T-cell (primary cell): ENCODE data around the gene NLRP6. TPM values are rescaled to one million over a fixed set of nuclear protein-coding genes. Genes with fewer than 3 reads are reported as not detected.
A peak's percentile ranks its signal among the peaks of the same experiment; 100 is the strongest.

Experiments
- ATAC-seq, 4 experiments: fragments of 200-7000 bp in 3 of 4; fragments of 150-1000 bp in 1 of 4; cut with Tn5 transposase; replicated peaks in 1 of 4; 1 replicate in 3 of 4; 2 replicates in 1 of 4; pipeline ENCODE4 v1.10.0; 2021; ENCODE audit warnings: moderate library complexity in 3 of 4, mild to moderate bottlenecking in 2 of 4, moderate number of reproducible peaks in 1 of 4
- CTCF ChIA-PET, 2 donors: fragments of 300-600 bp; sonication (Branson Sonifier 250); formaldehyde crosslinking; loops; one replicate each; lab custom pipeline; 2022; ENCODE audit warnings: antibody characterized with exemption in 2 of 2; lab: Charles Lee
- POLR2A ChIA-PET, 2 donors: fragments of 300-600 bp; sonication (Branson Sonifier 250); formaldehyde crosslinking; loops; one replicate each; lab custom pipeline; 2022; ENCODE audit warnings: antibody characterized with exemption in 2 of 2; lab: Charles Lee
- DNase-seq, 35 experiments: peaks; one replicate each; pipeline versions ENCODE4 v3.0.0 to v3.0.0-alpha.2; 2013 to 2023
- H3K27ac ChIP-seq: one replicate; pipeline ENCODE4 v1.5.1; 2013; ENCODE audit warnings: low read length
- H3K27me3 ChIP-seq, 2 experiments: replicated peaks in 1 of 2; 1 replicate in 1 of 2; 2 replicates in 1 of 2; pipeline versions ENCODE4 v1.6.1 to v1.7.0; 2013; ENCODE audit warnings: low read length in 1 of 2, mixed read lengths in 1 of 2; ENCODE audit not compliant: control insufficient read depth in 2 of 2, insufficient read depth in 2 of 2; ENCODE audit errors: extremely low read depth in 1 of 2
- H3K36me3 ChIP-seq, 2 donors: 1 replicate in 1 of 2; 2 replicates in 1 of 2; pipeline versions ENCODE4 v1.6.1 to v1.7.0; 2013; ENCODE audit warnings: low read length in 1 of 2; ENCODE audit not compliant: control insufficient read depth in 2 of 2, insufficient read depth in 1 of 2; ENCODE audit errors: extremely low read depth in 1 of 2
- H3K4me1 ChIP-seq, 2 experiments: 1 replicate in 1 of 2; 2 replicates in 1 of 2; pipeline versions ENCODE4 v1.6.1 to v1.7.0; 2013; ENCODE audit warnings: low read length in 2 of 2, mixed read lengths in 1 of 2; ENCODE audit not compliant: insufficient read depth in 2 of 2, control insufficient read depth in 1 of 2; ENCODE audit errors: extremely low read depth in 1 of 2
- H3K4me3 ChIP-seq, 2 donors: 1 replicate in 1 of 2; 2 replicates in 1 of 2; pipeline versions ENCODE4 v1.5.1 to v1.7.0; 2013; ENCODE audit warnings: mild to moderate bottlenecking in 2 of 2, low read length in 1 of 2, moderate library complexity in 1 of 2; ENCODE audit not compliant: control insufficient read depth in 1 of 2; ENCODE audit errors: extremely low read depth in 1 of 2
- H3K9me3 ChIP-seq: 2 replicates; pipeline ENCODE4 v1.7.0; 2013
- H3K27ac Mint-ChIP-seq, 2 donors: one replicate each; pipeline ENCODE4 v1.8.0; 2020 to 2021; ENCODE audit warnings: mild to moderate bottlenecking in 2 of 2, mixed read lengths in 2 of 2
- H3K27me3 Mint-ChIP-seq, 2 donors: one replicate each; pipeline ENCODE4 v1.8.0; 2021 to 2022; ENCODE audit warnings: mixed read lengths in 2 of 2
- H3K36me3 Mint-ChIP-seq: one replicate; pipeline ENCODE4 v1.8.0; 2021; ENCODE audit warnings: mixed read lengths
- H3K4me1 Mint-ChIP-seq, 3 donors: one replicate each; pipeline ENCODE4 v1.8.0; 2020 to 2022; ENCODE audit warnings: mixed read lengths in 3 of 3, mild to moderate bottlenecking in 1 of 3
- H3K4me3 Mint-ChIP-seq, 3 donors: one replicate each; pipeline ENCODE4 v1.8.0; 2020 to 2022; ENCODE audit warnings: mild to moderate bottlenecking in 3 of 3, mixed read lengths in 3 of 3, moderate library complexity in 3 of 3
- H3K9me3 Mint-ChIP-seq, 3 donors: one replicate each; pipeline ENCODE4 v1.8.0; 2020 to 2022; ENCODE audit warnings: mixed read lengths in 3 of 3
- WGBS: methylation state at CpG from one replicate; pipeline ENCODE4 v1.1.5; 2013; ENCODE audit warnings: missing lambda C conversion rate; ENCODE audit not compliant: insufficient coverage; 5-methylcytosine and 5-hydroxymethylcytosine counted together
- total RNA-seq, 35 experiments: library from RNA in 6 of 35; stranded (reverse) in 6 of 35; fragments of 120-200 nt in 1 of 35; gene quantifications; one replicate each; pipeline versions ENCODE4 v1.2.1 to v1.2.4 and lab custom pipeline; 2013 to 2026

Gene NLRP6
- total RNA-seq (10 to 100 TPM in 3 of 5 donors, 1 to 10 TPM in 2; 6.7 to 27.7 (median 20.9) TPM), total RNA-seq (lab: John Stamatoyannopoulos, UW) (1.1 to 48.9 (median 23.6) reads per million in 29 experiments)
- total RNA-seq (2013), result 3.3 TPM

DNA sequence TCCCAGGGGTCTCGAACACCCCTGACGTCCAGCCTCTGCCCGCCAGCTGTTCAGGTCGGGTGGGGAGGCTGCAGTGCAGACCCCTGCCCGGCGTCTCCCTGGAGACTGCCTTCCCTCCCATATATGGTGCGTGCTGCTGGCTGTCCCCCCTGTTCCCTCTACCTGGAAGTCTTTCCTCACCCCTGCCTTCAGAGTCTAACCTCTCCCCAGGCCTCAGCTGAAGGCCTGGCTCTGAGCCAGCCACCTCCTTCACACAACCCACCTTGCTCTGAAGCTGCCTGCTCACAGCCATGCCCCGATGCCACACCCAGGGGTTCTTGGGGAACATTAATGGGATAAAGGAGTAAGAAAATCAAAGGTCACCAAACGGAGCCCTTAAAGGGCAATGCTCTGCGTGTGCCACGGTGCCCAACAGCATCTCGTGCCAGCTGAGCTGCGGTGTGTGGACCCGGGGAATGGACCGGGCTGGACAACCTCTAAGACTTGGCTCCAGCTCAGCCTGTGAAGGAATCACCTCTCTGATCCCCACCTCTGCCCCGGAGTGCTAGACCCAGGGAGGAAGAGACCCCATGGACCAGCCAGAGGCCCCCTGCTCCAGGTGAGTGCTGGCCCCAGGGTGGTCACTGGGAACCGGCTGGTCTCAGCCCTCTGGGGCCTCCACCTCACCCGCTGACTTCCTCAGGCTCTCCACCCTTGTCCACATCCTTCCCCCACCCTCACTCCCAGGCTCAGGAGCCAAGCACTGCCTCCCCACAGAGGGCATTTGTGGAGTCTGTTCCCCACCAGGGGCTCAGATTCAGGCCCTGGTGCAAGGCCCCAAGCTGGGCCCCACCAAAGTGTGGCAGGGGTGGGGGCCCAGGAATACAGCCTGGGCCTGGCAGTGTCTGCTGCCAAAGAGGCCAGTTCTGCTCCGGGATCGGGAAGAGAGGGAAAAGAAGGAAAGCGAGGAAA, at the start of gene NLRP6:
TSS of gene NLRP6 (plus strand) at position 407 of the 951 bp plus-strand sequence. CDS start at position 570, 163 bp downstream.
- peaks cover 38 to 53% (median 49%) of the 10 kb centered on the region in 3 donors for H3K4me1 Mint-ChIP-seq

DNA sequence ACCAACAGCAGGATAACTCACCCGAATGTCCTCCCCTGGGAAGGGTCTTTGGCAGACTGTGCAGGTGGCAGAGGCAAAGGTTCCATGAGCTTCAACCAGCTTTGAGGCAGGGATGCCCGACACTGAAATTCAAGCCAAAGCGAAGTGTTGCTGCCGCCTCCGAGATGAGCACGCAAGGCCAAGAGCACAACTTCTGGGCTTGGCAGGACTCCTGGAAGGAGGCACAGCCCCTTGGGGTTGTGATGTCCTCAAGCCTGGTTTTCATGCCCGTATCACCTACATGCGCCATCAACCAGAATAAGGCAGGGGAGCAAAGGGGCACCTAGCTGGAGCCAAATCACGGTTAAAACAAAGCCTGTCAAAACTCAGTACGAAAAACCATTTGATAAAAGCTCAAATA, 47.8 kb upstream of the NLRP6 start:
- Mint-ChIP-seq H3K4me1 (peaks cover 16 to 21% (median 20%) of the 10 kb centered on the region in 3 donors), H3K27ac (no peak overlapping the region), H3K4me3 (no peak overlapping the region), H3K9me3 (no peaks in the 10 kb centered on the region), H3K36me3 (peaks cover 22% of the 10 kb centered on the region), H3K27me3 (no peaks in the 10 kb centered on the region)
- H3K9me3 ChIP-seq, result no peaks in the 10 kb centered on the region
- H3K4me1 ChIP-seq, result peaks cover 2 to 10% of the 10 kb centered on the region in 2 experiments
- no peak for DNase-seq
- H3K4me3 ChIP-seq, result no peak overlapping the region
- ChIA-PET CTCF (no interaction called here), POLR2A (interaction anchor here (0.6 to 0.7 kb wide), 3 partner anchors 11 to 14 kb away, joined by 3 read pairs; no protein-coding TSS in a partner anchor)
- ATAC-seq, result no peak
- H3K27me3 ChIP-seq, result no peaks in the 10 kb centered on the region
- 100% methylated on average over 6 of the region's 10 CpGs for WGBS
- H3K36me3 ChIP-seq, result peaks cover 0 to 2% of the 10 kb centered on the region in 2 donors
- no peak overlapping the region for H3K27ac ChIP-seq

More for the DNA sequence above, at the start of gene NLRP6:
- ChIA-PET CTCF (interaction anchor here in 1 of 2 donors (1.0 kb wide), 1 partner anchor 28 kb away, joined by 5 read pairs; no protein-coding TSS in a partner anchor), POLR2A (interaction anchor here in 1 of 2 donors (0.6 kb wide), 1 partner anchor 34 kb away, joined by 9 read pairs; no protein-coding TSS in a partner anchor)
- H3K36me3 ChIP-seq, result no peaks in the 10 kb centered on the region
- DNase-seq (peak in 1 of 35 experiments; percentile 14), ATAC-seq (peak in 1 of 4 experiments; percentile 25)
- no peaks in the 10 kb centered on the region for H3K9me3 ChIP-seq
- peak within 1 kb of the TSS in 1 of 2 donors; percentile 63 for H3K4me3 ChIP-seq
- H3K27ac ChIP-seq, result no peak within 1 kb of the TSS
- H3K4me1 ChIP-seq, result peaks cover 14 to 57% of the 10 kb centered on the region in 2 experiments
- H3K4me3 Mint-ChIP-seq, result peak within 1 kb of the TSS; percentile 76 to 91 (median 76)
- no peaks in the 10 kb centered on the region for H3K36me3 Mint-ChIP-seq
- H3K9me3 Mint-ChIP-seq, result peaks cover 0 to 9% (median 0%) of the 10 kb centered on the region in 3 donors
- peaks cover 0 to 47% of the 10 kb centered on the region in 2 experiments for H3K27me3 ChIP-seq
- WGBS, result 95% methylated on average over 16 of the region's 21 CpGs
- peaks cover 0 to 16% of the 10 kb centered on the region in 2 donors for H3K27me3 Mint-ChIP-seq
- peak within 1 kb of the TSS; percentile 79 to 87 for H3K27ac Mint-ChIP-seq

DNA sequence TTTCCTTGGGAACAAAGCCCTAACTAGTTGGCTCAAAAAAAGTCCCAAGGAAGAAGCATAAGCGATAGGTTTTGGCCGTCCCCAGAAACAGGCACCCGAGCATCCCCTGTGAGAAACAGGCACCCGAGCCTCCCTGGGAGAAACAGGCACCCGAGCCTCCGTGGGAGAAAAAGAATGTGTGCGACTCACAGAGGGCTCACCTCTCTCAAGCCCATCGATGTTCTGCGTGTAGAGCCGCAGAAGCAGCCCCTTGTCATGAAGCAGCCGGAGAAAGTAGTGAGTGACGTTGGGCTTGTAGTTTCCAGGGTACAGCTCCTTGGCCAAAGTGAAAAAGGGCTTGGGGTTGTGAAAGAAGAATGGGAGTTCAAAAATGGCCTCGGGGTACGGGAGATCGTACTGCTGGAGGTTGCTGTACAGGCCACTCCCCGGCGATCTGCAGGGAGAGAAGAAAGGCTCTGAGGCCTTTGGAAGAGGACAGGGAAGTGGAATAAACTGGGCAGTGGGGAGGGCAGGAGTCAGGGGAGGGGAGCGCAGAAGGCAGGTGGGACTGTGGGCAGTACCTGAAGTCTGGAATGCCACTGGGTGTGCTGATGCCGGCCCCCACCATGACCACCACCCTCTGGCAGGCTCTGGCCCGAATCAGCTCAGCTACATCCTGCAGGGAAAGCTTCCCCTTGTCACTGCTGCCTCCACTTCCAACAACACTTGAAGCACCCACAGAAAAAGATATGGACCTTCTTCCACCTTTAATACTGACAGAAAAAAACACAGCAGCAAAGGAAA, 45.2 kb upstream of the NLRP6 start:
- ChIA-PET POLR2A (no interaction called here), CTCF (no interaction called here)
- no peak for DNase-seq
- no peak overlapping the region for H3K4me3 Mint-ChIP-seq
- Histone ChIP-seq H3K4me1 (peaks cover 11 to 22% of the 10 kb centered on the region in 2 experiments), H3K36me3 (peaks cover 0 to 2% of the 10 kb centered on the region in 2 donors), H3K27ac (no peak overlapping the region), H3K9me3 (no peaks in the 10 kb centered on the region), H3K27me3 (no peaks in the 10 kb centered on the region), H3K4me3 (no peak overlapping the region)
- H3K36me3 Mint-ChIP-seq, result peaks cover 14% of the 10 kb centered on the region
- no peaks in the 10 kb centered on the region for H3K9me3 Mint-ChIP-seq
- ATAC-seq, result no peak
- 96% methylated on average over 19 of the region's 20 CpGs for WGBS
- H3K4me1 Mint-ChIP-seq, result peaks cover 25 to 32% (median 28%) of the 10 kb centered on the region in 3 donors
- no peaks in the 10 kb centered on the region for H3K27me3 Mint-ChIP-seq
- H3K27ac Mint-ChIP-seq, result no peak overlapping the region

DNA sequence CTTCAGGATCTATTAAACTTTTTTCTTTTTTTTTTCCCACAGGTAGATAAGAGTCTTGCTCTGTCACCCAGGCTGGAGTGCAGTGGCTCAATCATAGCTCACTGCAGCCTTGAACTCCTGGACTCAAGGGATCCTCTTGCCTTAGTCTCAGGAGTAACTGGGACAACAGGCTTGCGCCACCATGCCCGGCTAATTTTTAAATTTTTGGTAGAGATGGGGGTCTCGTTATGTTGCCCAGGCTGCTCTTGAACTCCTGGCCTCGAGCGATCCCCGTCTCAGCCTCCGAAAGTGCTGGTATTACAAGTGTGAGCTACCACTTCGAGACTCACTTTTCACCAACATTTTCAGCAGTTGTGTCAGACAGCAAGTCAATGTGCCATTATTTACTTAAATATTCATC, 43.0 kb upstream of the NLRP6 start:
- ATAC-seq (no peak), DNase-seq (no peak)
- Mint-ChIP-seq H3K27me3 (no peaks in the 10 kb centered on the region), H3K9me3 (no peaks in the 10 kb centered on the region), H3K4me1 (peaks cover 33 to 44% (median 41%) of the 10 kb centered on the region in 3 donors), H3K4me3 (peak overlapping the region; percentile 81 to 94 (median 90)), H3K27ac (peak overlapping the region; percentile 83 to 85), H3K36me3 (peaks cover 4% of the 10 kb centered on the region)
- POLR2A ChIA-PET, result interaction anchor here in 1 of 2 donors (0.6 to 1.0 kb wide), 3 partner anchors 22 to 32 kb away, joined by 3 to 4 read pairs (median 3); partner anchors contain the start of genes BET1L and RIC8A
- H3K27ac ChIP-seq, result peak overlapping the region; percentile 73
- H3K4me3 ChIP-seq, result peak overlapping the region in 1 of 2 donors; percentile 100
- H3K9me3 ChIP-seq, result no peaks in the 10 kb centered on the region
- H3K4me1 ChIP-seq, result peaks cover 12 to 25% of the 10 kb centered on the region in 2 experiments
- no peaks in the 10 kb centered on the region for H3K27me3 ChIP-seq
- CTCF ChIA-PET, result no interaction called here
- peaks cover 5 to 6% of the 10 kb centered on the region in 2 donors for H3K36me3 ChIP-seq
- 81% methylated on average over 7 of the region's 8 CpGs for WGBS

DNA sequence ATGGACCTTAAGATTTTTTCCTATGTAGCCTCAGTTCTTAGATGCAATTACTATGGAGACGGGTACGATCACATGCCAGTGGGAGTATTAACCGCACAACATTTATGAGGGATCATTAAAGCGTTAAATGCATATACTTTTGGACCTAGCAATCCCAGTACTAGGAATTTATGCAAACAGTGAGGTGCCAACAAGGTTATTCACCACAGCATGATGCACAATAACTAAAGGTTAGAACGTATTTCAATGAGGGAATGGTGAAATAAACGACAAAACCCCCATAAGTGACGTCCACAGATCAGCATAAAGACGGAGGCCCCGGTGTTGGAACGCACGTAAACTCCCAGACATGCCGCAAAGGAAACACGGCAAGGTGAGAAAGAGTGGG, 42.6 kb upstream of the NLRP6 start:
- peak in 24 of 35 experiments; percentile 54 to 87 (median 70) for DNase-seq
- H3K4me3 Mint-ChIP-seq, result peak overlapping the region; percentile 81 to 94 (median 90)
- peaks cover 5 to 9% of the 10 kb centered on the region in 2 donors for H3K36me3 ChIP-seq
- CTCF ChIA-PET, result no interaction called here
- H3K4me1 Mint-ChIP-seq, result peaks cover 36 to 44% (median 43%) of the 10 kb centered on the region in 3 donors
- peaks cover 5% of the 10 kb centered on the region for H3K36me3 Mint-ChIP-seq
- 3% methylated on average over 7 of the region's 13 CpGs for WGBS
- H3K27ac Mint-ChIP-seq, result peak overlapping the region; percentile 83 to 85
- peak overlapping the region; percentile 60 to 100 for H3K4me3 ChIP-seq
- H3K27me3 ChIP-seq, result no peaks in the 10 kb centered on the region
- H3K4me1 ChIP-seq, result peaks cover 12 to 25% of the 10 kb centered on the region in 2 experiments
- no peaks in the 10 kb centered on the region for H3K27me3 Mint-ChIP-seq
- POLR2A ChIA-PET, result interaction anchor here in 1 of 2 donors (1.0 kb wide), 1 partner anchor 28 kb away, joined by 4 read pairs; the partner anchor contains the start of genes BET1L and RIC8A
- no peaks in the 10 kb centered on the region for H3K9me3 ChIP-seq
- peak; percentile 35 to 73 (median 42) for ATAC-seq
- no peaks in the 10 kb centered on the region for H3K9me3 Mint-ChIP-seq
- peak overlapping the region; percentile 73 for H3K27ac ChIP-seq
